GM18909 (cell line): ENCODE results near the gene PRKCE.

Experiments
- ATAC-seq: cut with Tn5 transposase; IDR thresholded peaks from one replicate; pipeline ENCODE4 v1.9.1; 2021; ENCODE audit warnings: mild to moderate bottlenecking; ENCODE audit not compliant: unreplicated experiment, poor library complexity

The PRKCE gene

GRCh38 chr2:46117379-46117778 is 465.9 kb downstream of the PRKCE start:
- no peak for ATAC-seq

GRCh38 chr2:46117994-46118393 is 466.5 kb downstream of the PRKCE start:
- no peak for ATAC-seq

- ATAC-seq: no peak
These were observed 467.3 kb downstream of the PRKCE start for GRCh38 chr2:46118656-46119371.

GRCh38 chr2:46119453-46119852 is 468.0 kb downstream of the PRKCE start:
- ATAC-seq: no peak

GRCh38 chr2:46120792-46121555 is 469.5 kb downstream of the PRKCE start:
- no peak for ATAC-seq

GRCh38 chr2:46122318-46122976 is 471.0 kb downstream of the PRKCE start:
- no peak for ATAC-seq

- no peak for ATAC-seq
These were observed 471.5 kb downstream of the PRKCE start for GRCh38 chr2:46123013-46123412.

- no peak for ATAC-seq
These were observed 474.3 kb downstream of the PRKCE start for GRCh38 chr2:46125798-46126197.

- no peak for ATAC-seq
These were observed 475.1 kb downstream of the PRKCE start for GRCh38 chr2:46126571-46126970.

GRCh38 chr2:46127176-46127575 is 475.7 kb downstream of the PRKCE start:
- no peak for ATAC-seq

- no peak for ATAC-seq
These were observed 479.0 kb downstream of the PRKCE start for GRCh38 chr2:46130511-46130910.

GRCh38 chr2:46132996-46133395 is 481.5 kb downstream of the PRKCE start:
- no peak for ATAC-seq

GRCh38 chr2:46134531-46135227 is 483.2 kb downstream of the PRKCE start:
- ATAC-seq: no peak

- ATAC-seq: no peak
These were observed 483.9 kb downstream of the PRKCE start for GRCh38 chr2:46135228-46135855.

- ATAC-seq: no peak
These were observed 484.5 kb downstream of the PRKCE start for GRCh38 chr2:46135958-46136357.

- no peak for ATAC-seq
These were observed 485.0 kb downstream of the PRKCE start for GRCh38 chr2:46136481-46136880.

- no peak for ATAC-seq
These were observed 485.5 kb downstream of the PRKCE start for GRCh38 chr2:46136953-46137352.

GRCh38 chr2:46142546-46143428 is 491.3 kb downstream of the PRKCE start:
- no peak for ATAC-seq

GRCh38 chr2:46143429-46144132 is 492.1 kb downstream of the PRKCE start:
- ATAC-seq: no peak
